HK-2 (cell line): Measurements from ENCODE around the gene CLCA4.
"Not testable (repeated sequence)": the region's sequence is repeated elsewhere in the genome, so short reads cannot be mapped to it uniquely, and the experiment has no call there.

Source experiments
- DNase-seq: peaks from one replicate; pipeline ENCODE4 v3.0.0-alpha.2; 2018; ENCODE audit not compliant: unreplicated experiment

CLCA4 gene

GRCh38 chr1:86530211-86530845, 16.6 kb upstream of the CLCA4 start:
- no peak for DNase-seq

GRCh38 chr1:86537928-86538695, 8.8 kb upstream of the CLCA4 start:
- DNase-seq = no peak

- no peak for DNase-seq
Observed at GRCh38 chr1:86538775-86539174, 8.1 kb upstream of the CLCA4 start.

- DNase-seq = no peak
Observed at GRCh38 chr1:86541859-86542258, 5.0 kb upstream of the CLCA4 start.

GRCh38 chr1:86542631-86543030, 4.2 kb upstream of the CLCA4 start:
- no peak for DNase-seq

- no peak for DNase-seq
Observed at GRCh38 chr1:86548839-86549238, 2.0 kb downstream of the CLCA4 start.

GRCh38 chr1:86551305-86551704, 4.4 kb downstream of the CLCA4 start:
- no peak for DNase-seq

GRCh38 chr1:86552376-86552775, 5.5 kb downstream of the CLCA4 start:
- DNase-seq = no peak

- no peak for DNase-seq
Observed at GRCh38 chr1:86557739-86558138, 10.9 kb downstream of the CLCA4 start.

- DNase-seq = no peak
Observed at GRCh38 chr1:86563849-86564248, 17.0 kb downstream of the CLCA4 start.

- DNase-seq = no peak
Observed at GRCh38 chr1:86567341-86567740, 20.5 kb downstream of the CLCA4 start.

GRCh38 chr1:86567878-86568277, 21.0 kb downstream of the CLCA4 start:
- no peak for DNase-seq

GRCh38 chr1:86573763-86574484, 27.0 kb downstream of the CLCA4 start:
- no peak for DNase-seq

GRCh38 chr1:86581231-86581630, 34.4 kb downstream of the CLCA4 start:
- no peak for DNase-seq

- no peak for DNase-seq
Observed at GRCh38 chr1:86582161-86582560, 35.3 kb downstream of the CLCA4 start.

- no peak for DNase-seq
Observed at GRCh38 chr1:86583032-86583431, 36.2 kb downstream of the CLCA4 start.

GRCh38 chr1:86583593-86583992, 36.7 kb downstream of the CLCA4 start:
- no peak for DNase-seq

- no peak for DNase-seq
Observed at GRCh38 chr1:86594284-86594770, 47.4 kb downstream of the CLCA4 start.

- DNase-seq = no peak
Observed at GRCh38 chr1:86596224-86596623, 49.3 kb downstream of the CLCA4 start.

GRCh38 chr1:86596741-86597290, 49.9 kb downstream of the CLCA4 start:
- DNase-seq = no peak

GRCh38 chr1:86606080-86606479, 59.2 kb downstream of the CLCA4 start:
- not testable (repeated sequence) for DNase-seq

GRCh38 chr1:86616433-86616832, 69.6 kb downstream of the CLCA4 start:
- DNase-seq = no peak
